Erythroblast (primary cell): Measurements from ENCODE around the gene CEP170.
A peak's percentile ranks its signal among the peaks of the same experiment; 100 is the strongest.
"Not testable (repeated sequence)": the region's sequence is repeated elsewhere in the genome, so short reads cannot be mapped to it uniquely, and the experiment has no call there.

Experiments used
- DNase-seq, 2 experiments: peaks; one replicate each; lab custom pipeline; 2025; lab: John Stamatoyannopoulos, UW
- GATA1 ChIP-seq: IDR thresholded peaks from 2 replicates; pipeline ENCODE4 v1.6.1; 2011; ENCODE audit warnings: low read depth, mild to moderate bottlenecking, control low read depth, low read length, moderate library complexity
- POLR2A ChIP-seq: IDR thresholded peaks from 2 replicates; pipeline ENCODE4 v1.6.1; 2011; ENCODE audit warnings: mild to moderate bottlenecking, low read length

Gene CEP170

DNA sequence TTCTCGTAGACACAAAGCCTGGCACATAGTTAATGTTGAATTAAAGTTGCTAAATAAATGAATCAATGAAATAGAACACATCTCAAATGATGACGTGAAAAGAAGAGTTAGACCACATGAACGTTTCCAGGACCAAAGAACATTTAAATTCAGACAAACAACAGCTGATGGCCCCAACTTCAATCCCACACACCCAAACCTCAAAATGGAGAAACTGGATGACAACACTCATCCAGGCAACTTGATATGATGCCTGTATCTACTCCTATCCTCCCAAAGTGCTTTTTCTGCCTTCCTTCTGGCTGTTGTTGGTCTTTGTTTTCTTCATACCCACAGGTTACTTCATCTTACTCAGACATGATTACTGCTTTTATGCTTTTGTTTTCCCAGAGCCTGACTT is 71.9 kb downstream of the CEP170 start:
- not testable (repeated sequence) for DNase-seq

DNA sequence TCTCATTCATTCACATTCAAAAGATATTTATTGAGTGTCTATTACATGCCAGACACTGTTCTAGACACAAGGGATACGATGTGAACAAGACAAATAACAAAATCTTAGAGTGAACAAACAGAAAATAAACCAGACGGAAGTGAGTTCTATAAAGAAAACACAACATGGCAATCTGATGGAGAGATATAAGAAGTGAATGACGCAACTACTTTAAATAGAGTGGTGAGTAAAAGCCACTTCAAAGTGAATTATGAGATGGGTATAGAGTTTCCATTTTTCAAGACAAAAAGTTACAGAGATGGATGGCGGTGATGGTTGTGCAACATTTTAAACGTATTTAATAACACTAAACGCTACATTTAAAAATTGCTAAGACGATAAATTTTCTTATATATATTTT is 75.4 kb downstream of the CEP170 start:
- no peak for DNase-seq
- no peak for TF ChIP-seq POLR2A
- no peak for TF ChIP-seq GATA1

DNA sequence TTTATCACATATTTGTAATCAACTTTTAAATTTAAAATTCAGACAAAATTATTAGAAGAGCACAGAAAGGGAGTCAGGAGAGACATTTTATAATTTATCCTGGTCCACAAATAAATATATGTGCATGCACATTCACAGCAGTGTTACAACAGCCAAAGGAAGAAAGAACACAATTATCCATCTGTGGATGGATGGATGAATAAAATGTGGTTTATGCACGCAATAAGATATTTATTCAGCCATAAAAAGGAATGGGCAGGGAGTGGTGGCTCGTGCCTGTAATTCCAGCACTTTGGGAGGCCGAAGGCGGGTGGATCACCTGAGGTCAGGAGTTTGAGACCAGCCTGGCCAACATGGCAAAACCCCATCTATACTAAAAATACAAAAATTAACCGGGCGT is 77.3 kb downstream of the CEP170 start:
- not testable (repeated sequence) for DNase-seq

DNA sequence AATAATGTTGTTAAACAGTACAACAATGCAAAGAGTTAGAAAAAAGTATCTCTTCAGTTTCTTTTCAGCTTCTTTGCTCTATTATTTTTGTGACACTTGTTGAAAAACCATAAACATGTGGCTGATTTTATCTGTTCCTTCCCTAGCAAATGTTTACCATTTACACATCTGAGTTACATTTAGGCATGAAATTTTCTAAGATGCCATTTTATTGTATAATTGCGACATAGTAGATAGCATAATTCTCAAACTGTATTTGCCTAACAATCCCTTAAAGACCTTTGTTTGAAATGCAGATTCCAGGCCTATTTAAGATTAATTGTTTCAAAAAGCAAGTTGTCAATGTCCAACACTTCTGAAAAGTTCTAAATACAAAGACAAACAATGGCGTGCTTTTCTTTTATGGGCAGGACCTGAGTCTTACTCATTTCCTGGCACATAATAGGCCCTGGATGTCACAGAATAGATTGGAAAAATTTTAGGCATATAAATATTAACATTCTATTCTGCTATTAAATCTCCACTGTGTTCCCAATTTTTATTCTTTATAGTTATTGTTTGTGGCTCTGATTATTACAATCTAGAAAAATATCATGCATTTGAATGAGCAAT is 81.2 kb downstream of the CEP170 start:
- DNase-seq, result not testable (repeated sequence)

DNA sequence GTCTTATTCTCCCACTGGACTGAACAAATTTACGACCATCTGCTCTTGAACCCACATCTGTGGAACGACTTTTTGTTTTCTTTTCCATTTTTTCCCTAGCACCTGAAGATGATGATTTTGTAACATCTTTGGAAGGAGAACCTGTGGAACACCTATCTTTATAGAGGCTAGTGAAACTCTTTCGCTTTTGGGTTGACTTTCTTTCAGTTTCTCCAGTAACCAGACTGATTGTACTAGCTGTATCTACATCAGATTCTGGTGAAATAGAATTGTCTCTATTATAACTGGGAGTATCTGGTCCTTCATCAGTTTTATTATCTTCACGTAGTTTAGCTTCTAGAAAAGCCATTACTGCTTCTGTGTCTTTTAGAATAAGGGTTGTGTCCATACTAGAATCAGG is 90.2 kb downstream of the CEP170 start:
- not testable (repeated sequence) for DNase-seq

DNA sequence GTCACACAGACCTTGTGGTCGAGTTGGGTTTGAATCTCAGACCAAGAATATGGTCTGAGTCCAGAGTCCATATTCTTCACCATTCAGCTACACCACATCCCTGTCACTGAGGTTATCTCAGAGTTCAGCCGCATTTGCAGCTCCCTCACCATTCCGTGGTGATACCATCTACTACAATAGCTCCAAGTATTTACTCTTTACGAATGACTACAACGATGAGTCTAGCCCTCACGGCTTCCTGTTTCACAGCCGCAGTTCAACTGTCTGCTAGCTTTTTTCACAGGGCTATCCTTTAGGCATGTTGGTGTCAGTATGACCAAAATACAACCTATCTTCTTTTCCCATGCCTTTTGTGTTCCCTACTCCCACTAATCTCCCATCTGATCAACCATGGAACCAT is 104.2 kb downstream of the CEP170 start:
- DNase-seq, result not testable (repeated sequence)

DNA sequence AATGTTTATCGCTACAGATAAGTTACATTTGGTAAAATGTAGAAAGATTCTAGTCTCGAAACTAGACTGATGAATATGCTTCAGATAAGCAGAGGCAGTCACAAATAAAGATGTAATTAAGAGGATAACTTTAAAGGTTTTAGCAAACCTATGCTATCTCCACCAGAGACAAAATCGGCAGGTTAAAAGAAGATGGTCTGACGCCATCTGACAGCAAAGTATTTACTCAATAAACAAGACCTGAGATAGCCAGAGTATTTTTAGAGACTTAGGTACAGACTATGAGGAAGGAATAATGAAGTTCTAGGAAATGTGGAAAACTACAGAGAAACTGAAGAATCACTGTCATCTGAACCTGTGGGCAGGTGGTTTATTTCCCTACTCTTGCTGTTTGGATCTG is 106.0 kb downstream of the CEP170 start:
- not testable (repeated sequence) for DNase-seq

DNA sequence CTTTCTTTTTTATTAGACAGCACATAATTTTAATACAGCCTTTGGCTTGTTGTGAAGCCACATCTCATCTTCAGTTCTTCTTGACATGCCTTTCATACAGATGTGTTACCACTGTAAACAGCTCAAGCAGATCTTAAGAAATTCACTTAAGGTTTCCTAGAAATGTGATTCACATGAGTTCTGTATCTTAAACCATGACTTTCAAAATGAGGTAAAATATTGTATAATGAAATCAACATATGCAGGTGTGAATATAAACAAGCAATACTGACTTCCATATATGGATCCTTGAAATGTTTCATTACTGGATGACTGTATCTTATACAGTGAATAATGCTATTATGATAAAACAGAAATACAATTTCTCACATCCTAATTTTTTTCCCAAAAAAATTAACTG is 107.7 kb downstream of the CEP170 start:
- not testable (repeated sequence) for DNase-seq

DNA sequence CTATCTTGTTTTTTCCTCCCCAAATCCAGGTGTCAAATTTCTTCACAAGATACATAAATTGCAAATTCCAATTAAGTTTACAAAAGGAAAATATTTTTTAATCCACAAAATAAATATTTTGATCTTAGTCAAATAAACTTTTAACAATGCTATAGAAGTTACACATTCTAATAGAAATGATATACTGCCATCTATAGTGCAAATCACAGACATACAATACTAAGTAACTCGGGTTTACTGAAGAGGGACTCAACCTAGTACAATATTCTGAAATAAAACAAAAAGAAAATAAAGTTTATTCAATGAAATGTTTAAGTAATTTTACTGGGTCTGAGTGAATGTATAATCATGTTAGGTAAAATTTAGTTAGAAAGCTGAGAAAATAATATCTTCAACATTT is 114.6 kb downstream of the CEP170 start:
- not testable (repeated sequence) for DNase-seq

DNA sequence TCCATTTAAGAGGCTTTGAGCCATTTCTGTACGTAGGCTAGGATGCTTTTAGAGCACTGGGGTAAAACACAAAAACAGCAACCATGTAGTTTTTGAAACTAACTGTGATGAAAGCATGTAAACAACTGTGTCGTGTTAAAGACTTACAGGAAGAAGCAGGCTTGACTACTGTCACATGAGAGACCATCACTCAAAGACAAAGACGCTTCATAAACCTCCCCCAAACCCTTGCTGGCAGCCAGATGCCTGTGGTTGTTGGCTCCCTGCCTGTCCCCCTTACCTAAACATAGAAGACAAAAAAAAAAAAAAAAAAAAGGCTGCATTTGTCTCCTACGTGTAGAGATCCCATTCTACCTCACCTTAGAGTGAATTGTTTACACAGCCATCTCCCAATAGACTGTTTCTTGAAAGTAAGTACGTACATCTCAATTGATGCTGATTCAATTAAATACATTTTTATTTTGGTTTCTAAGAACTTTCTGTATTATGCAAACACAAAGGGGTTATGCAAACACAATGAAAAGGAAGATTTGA is 132.1 kb downstream of the CEP170 start:
- not testable (repeated sequence) for DNase-seq

DNA sequence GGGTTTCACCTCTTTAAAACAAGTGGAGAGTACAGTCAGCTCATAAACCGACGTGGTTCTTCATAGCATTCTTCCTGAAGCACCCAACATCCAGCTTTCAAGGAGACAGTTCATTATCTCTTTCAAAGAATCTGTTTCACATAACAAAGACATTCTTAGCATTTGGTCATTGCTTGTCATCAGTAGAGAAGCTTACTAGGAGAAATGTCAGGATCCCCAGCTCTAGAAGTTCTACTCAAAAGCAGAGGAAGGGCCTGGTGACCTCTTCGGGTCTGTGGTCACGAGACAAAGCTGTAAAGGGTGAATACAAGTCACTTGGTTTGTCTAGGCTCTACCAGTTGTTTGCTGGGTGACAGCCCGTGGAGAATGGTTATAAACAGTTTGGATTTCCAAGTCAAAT is 133.1 kb downstream of the CEP170 start:
- not testable (repeated sequence) for DNase-seq

DNA sequence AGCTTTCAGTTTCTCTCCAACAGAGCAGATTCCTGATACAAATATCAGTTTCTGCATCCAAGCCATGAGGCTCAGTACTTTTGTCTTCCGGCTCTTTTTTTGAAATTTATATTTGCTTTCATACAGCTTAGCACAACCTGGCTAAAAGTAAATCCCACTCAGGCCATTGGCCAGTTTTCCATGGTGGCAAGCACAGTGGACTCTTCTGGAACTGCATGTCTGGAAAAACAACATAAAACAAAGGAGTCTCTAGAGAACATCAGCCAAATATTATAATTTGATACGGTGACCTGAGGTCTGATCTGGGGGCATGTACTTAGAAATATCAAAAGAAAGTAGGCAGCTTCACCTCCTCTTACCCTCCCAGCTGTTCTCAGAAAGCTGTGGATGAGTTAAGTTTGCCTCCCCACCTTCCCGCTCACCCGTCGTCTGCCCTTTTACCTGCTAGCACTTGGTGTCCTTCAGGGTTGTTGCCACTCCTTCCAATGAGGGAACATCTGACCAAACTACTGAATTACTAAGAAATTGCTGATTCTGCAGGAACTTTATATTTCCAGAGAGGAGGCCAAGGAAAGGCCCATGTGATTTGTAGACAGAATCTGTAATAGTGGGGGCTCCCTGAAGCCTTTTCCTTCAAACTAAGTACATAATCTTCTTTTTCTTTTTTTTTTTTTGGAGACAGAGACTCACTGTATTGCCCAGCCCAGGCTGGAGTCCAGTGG is 136.3 kb downstream of the CEP170 start:
- DNase-seq, result not testable (repeated sequence)

DNA sequence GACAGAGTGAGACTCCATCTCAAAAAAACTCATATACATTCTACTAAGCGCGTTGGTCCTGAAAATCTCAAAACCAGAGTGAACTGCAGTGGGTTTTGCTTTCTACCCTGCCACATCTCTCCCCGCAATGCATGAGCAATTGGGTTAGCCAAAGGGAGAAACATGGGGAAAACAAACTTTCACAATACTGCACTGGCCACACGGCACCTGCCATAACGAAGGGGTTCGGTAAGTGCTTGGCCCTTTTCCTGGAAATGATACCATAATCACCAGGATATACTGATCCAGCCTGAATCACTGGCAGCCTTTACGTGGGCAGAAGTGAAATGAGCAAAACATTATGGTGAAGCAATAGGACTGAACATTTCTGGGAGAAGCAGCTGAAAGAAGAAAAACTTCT is 138.9 kb downstream of the CEP170 start:
- not testable (repeated sequence) for DNase-seq

DNA sequence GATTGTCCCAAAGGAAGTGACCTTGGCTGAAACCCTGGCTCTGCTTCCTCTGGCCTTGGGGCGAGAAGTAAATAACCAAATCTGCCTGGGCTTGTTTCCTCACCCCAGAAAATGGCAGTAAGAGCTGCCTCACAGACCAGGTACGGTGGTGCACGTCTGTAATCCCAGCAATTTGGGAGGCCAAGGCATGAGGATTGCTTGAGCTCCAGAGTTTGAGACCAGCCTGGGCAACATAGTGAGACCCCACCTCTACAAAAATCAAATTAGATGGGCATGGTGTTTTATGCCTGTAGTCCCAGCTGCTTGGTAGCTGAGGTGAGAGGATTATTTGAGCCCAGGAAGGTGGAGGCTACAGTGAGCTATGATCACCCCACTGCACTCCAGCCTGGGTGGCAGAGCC is 140.3 kb downstream of the CEP170 start:
- not testable (repeated sequence) for DNase-seq

DNA sequence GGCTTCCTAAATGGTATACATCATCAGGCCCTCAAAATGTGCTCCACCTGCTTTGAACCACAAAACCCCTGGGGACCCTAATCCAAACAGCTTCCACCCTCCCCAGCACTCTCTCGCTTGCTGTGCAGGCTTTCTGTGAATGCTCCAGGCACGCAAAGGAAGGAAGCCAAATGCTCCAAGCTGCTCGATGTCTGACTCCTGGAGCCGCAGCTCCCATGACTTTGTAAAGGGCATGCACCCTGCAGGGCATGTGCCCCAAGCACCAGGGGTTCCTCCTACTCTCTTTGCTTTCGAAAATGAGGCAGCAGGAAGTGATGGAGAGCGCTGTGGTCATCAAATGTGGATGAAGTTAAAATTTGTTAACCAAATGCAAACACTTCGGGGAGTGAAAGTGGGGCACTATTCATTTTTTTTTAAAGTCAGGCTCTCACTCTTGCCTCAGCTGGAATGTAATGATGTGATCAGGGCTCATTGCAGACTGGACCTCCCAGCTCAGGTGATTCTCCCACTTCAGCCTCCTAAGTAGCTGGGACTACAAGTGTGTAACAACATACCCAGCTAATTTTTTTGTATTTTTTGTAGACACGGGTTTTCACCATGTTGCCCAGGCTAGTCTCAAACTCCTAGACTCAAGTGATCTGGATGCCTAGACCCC is 140.9 kb downstream of the CEP170 start:
- not testable (repeated sequence) for DNase-seq

DNA sequence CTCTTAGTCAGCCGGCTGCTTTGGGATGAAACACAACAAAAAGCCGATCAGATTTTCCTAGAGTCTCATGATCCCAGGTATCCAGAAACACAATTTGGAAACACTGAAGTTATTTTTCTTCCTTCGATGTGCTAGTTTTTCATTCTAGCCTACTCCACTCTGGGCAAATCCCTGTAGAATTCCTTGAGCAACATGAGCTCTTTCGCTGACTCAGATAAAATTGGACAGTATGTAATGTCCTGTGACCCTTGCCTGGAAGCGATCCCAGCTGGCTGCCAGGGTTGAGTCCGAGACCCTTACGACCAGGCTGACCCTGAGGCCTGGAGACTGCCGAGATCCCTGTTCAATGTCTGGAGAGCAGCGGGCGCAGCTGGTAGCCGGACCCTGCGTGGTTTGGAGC is 147.9 kb downstream of the CEP170 start:
- not testable (repeated sequence) for DNase-seq

DNA sequence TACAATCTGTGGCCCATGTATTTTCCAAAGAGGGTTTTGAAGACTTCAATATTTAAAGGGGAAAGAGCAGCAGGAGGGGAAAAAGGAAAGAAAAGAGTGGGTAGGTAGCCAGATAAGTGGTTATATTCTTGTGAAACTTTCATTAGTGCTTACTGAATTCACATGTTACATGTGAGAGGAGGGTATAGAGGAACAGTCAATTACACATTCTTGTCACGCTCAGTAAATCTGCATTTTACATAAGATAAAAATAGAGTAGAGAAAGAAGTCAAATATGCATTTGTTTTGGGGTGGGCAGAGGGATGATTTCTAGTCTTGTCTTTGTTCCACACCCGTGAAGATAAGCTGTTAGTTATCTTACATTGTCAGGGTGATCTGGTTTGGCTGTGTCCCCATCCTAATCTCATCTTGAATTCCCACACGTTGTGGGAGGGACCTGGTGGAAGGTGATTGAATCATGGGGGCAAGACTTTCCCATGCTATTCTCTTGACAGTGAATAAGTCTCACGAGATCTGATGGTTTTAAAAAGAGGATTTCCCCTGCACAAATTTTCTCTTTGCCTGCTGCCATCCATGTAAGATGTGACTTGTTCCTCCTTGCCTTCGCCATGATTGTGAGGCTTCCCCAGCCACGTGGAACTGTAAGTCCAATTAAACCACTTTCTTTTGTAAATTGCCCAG is 149.3 kb downstream of the CEP170 start:
- DNase-seq, result peak; percentile 49 to 90

DNA sequence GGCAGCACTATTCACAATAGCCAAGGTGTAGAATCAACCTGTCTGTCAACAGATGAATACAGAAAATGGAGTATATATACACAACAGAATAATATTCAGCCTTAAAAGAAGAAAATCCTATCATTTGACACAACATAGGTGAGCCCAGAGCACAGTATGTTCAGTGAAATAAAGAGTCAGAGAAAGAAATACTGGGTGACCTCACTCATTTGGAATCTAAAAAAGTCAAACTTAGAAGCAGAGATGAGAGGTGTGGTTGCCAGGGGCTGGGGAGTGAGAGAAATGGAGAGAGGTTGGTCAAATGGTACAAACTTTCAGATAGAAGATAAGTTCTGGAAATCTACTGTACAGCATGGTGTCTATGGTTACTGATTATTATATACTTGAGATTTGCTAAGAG is 150.0 kb downstream of the CEP170 start:
- not testable (repeated sequence) for DNase-seq

DNA sequence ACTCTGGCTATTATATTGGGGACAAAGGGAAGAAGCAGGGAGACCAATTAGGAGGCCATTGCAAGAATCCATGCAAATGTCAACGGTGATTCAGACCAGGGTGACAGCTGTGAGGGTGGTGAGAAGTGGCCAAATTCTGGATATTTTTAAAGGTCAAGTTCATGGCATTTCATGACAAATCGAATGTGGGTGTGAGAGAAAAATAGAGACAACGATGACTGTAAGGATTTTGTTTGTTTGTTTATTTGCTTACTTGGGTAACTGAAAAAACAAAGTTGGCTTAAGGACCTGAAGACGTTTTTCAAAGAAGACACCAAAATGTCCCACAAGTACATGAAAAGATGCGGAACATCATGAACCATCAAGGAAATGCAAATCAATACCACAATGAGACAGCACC is 150.6 kb downstream of the CEP170 start:
- not testable (repeated sequence) for DNase-seq
